IPS-18c (cell line): ENCODE measurements around the gene DNAJB1.

Source experiments
- H3K4me3 ChIP-seq: 2 replicates; pipeline ENCODE4 v1.7.0; 2013; ENCODE audit warnings: low read depth, mild to moderate bottlenecking, low read length, moderate library complexity; ENCODE audit not compliant: insufficient read depth
- H3K9me3 ChIP-seq: one replicate; pipeline ENCODE4 v1.6.1; 2013; ENCODE audit warnings: mild to moderate bottlenecking, low read length, moderate library complexity; ENCODE audit not compliant: control insufficient read depth, insufficient read depth

DNAJB1 gene

DNA sequence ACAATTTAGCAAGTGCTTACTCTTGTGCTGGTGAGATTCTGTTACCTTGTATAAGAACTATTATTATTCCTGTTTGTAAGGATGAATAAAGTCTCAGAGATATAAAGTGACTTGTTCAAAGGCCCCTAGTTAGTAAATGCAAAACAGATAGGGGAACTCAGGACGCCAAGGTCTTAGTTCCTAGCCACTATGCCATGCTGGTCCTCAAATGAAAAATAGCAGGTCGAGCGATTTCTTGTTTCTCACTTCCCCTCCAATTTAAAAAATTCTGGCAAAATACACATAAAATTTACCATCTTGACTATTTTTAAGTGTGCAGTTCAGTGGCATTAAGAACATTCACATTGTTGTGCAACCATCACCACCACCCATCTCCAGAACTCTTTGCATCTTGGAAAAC, 12.3 kb upstream of the DNAJB1 start:
- Histone ChIP-seq H3K9me3 (no peaks in the 10 kb centered on the region), H3K4me3 (peak overlapping the region; percentile 96; the same call in 1 of the 2 replicates)

DNA sequence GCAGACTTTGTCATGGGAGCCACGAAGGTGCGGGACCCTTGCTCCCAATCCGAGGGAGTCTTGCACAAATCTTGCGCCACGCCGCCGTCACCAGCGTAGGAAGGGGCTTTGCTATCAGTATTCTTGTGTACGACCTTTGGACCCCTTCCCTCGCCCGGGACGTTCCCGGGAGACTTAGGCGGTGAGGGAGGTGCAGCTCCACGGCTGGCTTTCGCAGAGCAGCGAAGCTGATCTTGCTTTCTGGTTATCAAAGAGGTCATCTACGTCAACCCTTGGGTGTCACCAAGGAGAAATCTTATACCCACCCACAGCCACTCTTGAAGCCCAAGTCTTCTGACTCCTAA, 11.8 kb upstream of the DNAJB1 start:
- H3K4me3 ChIP-seq = peak overlapping the region; percentile 96

DNA sequence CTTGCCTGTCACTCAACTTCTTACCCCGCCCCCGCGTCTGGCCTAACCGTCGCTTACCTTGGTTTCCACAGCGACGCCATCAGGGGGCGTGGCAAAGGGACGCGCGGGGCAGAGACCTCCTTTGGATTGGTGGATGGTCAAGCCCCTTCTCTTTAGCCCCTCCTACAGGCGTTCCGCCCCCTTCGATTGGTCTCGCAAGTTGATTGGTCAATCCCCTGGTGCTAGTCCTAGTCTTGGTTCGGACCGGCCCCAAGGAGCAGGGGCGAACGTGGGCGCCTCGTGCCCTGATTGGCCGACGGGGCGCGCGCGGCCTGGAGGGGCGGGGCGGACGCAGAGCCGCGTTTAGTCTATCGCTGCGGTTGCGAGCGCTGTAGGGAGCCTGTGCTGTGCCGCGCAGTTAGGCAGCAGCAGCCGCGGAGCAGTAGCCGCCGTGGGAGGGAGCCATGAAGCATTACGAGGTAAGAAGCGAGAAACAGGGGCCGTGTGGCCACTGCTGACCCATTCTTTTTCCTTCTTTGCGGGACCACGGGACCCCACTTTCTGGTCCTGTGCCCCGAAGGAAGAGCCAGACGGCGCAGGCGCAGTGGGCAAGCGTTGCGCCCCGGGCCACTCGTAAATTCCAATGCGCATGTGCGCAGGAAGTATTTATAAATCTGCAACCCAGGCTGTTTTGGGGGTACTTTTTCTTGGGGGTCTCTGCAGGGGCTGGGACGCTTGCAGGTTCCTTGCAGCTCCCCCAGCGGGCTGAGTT, 11.2 kb upstream of the DNAJB1 start, which contains the start of gene TECR:
Gene TECR, plus strand, starts transcription at position 341 of the 751 bp plus-strand sequence. Its CDS starts 103 bp downstream, at position 444.
- H3K4me3 ChIP-seq = peak within 1 kb of the TSS; percentile 96
- H3K9me3 ChIP-seq = no peaks in the 10 kb centered on the region

More for the DNA sequence above, 11.8 kb upstream of the DNAJB1 start:
- H3K9me3 ChIP-seq = no peaks in the 10 kb centered on the region

DNA sequence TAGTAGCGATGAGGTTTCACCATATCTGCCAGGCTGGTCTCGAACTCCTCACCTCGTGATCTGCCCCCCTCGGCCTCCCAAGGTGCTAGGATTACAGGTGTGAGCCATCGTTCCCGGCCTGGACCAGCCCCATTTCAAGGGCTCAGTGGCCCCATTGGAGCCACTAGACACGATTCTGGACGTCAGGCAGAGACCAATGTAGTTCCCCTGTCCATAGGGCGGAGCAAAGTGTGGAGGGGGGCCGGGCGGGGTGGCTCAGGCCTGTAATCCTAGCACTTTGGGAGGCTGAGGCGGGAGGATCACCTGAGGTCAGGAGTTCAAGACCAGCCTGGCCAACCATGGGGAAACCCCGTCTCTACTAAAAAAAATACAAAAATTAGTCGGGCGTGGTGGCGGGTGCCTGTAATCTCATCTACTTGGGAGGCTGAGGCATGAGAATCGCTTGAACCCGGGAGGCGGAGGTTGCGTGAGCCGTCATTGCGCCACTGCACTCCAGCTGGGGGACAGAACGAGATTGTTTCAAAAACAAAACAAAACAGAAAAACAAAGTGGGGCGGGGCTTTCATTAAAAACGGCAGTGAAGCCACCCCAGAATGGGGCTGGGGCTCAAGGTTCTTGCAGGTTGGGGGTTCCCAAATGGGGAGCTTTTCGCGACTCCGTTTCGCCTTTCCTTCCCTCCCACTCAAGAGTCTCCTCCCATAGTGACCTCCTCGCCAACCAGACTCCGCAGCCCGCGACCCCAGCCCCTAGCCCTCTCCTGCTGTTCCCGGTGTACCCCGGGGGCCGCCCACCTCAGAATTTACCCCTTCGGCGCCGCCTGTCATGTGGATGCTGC, 10.4 kb upstream of the DNAJB1 start:
- Histone ChIP-seq H3K9me3 (no peaks in the 10 kb centered on the region), H3K4me3 (peak overlapping the region; percentile 52)

DNA sequence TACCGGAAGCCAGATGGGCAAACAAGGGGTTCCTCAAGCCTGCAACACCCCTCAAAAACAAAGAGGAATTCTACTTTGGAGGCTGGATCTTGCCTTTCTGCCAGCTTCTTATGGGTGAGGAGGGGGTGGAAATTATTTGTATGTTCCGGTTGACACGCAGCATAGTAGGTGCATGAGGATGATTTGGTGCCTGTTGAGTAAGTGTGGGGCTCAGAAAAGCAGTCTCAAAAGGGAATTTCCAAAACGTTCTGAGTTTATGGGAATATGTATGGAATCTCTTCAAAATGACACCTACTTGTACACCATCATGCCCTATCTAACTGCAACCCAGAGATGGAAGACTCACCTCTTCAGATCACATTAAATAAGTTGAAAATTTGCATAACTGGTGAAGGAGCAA, 8.2 kb upstream of the DNAJB1 start:
- Histone ChIP-seq H3K9me3 (no peaks in the 10 kb centered on the region), H3K4me3 (no peak overlapping the region)

DNA sequence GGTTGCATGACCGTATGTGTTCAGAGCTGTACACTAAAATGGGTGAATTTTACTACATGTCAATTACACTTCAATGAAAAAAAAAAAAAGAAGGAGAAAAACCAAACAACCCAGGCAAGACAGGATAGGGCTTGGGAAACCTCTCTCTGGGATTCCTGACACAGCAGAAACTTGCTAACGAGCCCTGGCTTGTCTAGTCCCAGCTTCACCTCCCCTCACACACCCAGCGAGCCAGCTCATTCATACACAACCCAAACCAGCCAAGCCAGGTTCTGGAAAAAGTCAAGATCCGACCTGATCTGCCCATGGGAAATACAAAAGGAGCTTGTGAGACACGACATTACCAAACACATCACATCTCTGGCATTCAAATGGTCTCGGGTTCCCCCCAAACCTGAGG, 7.5 kb upstream of the DNAJB1 start:
- no peaks in the 10 kb centered on the region for H3K9me3 ChIP-seq
- H3K4me3 ChIP-seq = no peak overlapping the region

DNA sequence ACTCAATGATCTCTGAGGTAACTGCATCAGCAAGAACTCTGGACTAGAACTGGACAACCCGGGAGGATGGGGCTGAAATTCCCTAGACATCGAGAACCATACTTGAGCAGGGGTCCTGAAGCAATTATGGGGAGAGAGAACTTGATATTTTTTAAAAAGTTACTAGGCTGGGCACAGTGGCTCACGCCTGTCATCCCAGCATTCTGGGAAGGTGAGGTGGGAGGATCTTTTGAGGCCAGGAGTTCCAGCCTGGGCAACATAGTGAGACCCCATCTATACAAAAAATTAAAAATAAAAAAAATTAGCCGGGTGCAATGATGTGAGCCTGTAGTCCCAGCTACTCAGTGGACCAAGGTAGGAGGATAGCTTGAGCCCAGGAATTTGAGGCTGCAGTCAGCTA, 2.3 kb upstream of the DNAJB1 start:
- Histone ChIP-seq H3K4me3 (no peak overlapping the region), H3K9me3 (no peaks in the 10 kb centered on the region)

DNA sequence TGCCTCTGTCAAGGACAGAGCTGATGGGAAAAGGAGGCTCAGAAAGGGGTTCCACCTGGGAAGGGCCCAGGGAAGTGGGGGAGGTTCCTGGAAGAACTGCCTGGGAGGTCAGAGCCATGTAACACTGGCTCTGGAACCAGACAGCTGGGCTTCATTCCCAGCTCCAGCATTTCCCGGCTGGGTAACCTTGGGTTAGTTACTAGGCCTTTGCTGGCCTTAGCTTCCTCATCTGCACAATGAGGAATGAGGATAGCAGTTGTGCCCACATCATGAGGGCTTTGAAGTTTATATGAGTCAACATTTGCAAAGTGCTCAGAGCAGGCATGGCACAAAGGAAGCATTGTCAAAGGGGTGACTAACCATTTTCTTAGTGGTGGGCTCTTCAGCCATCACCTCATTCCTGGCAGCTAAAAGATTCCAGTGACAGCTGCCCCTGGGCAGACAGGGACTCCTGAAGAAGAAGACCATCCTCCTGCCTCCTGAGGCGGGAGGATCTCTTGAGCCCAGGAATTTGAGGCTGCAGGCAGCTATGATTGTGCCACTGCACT, 1.7 kb upstream of the DNAJB1 start:
- no peaks in the 10 kb centered on the region for H3K9me3 ChIP-seq
- no peak overlapping the region for H3K4me3 ChIP-seq

DNA sequence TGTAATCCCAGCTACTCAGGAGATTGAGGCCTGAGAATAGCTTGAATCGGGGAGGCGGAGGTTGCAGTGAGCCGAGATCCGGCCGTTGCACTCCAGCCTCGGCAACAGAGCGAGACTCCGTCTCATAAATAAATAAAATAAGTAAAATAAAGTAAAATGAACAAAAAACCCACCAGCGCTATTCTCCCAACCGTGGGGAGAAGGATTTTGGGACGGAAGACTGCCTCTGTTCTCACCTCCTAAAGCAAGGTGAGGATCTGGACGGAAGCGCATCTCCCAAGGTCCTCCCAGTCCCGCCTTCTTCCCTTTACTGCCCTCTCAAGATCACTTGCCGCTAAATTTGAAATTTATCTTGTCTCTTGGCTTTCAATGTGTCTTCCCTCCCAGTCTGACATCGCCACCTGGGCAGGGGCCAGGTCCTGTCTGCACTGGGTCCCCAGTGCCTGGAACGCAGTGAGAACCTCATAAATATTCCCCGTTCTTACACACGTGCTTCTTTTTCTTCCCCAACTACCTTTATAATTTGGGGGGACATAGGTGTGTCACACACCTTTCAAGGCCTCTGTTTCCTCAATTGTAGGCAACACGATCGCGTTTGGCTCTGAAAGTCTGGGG, 1.2 kb upstream of the DNAJB1 start:
- no peaks in the 10 kb centered on the region for H3K9me3 ChIP-seq
- H3K4me3 ChIP-seq = no peak overlapping the region

DNA sequence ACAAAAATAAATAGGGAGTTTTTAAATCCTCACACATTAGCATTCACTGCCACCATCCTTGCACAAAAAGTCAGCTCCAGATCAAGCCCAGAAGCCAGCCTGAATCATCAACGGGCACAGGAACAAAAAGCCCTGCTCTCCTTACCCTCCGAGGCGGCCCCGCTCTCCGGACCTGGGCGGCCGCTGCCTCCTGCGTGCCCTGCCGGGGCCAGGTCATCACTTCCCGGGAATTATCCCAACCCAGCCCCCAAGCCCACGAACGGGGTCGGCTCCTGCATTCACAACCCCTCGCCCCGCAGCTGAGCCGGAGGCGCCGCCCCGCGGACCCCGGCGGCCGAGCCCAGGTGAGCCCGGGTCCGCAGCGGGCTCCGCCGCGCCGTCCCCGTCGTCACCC, 754 bp downstream of the DNAJB1 start:
- H3K4me3 ChIP-seq = peak overlapping the region; percentile 89
- no peaks in the 10 kb centered on the region for H3K9me3 ChIP-seq

DNA sequence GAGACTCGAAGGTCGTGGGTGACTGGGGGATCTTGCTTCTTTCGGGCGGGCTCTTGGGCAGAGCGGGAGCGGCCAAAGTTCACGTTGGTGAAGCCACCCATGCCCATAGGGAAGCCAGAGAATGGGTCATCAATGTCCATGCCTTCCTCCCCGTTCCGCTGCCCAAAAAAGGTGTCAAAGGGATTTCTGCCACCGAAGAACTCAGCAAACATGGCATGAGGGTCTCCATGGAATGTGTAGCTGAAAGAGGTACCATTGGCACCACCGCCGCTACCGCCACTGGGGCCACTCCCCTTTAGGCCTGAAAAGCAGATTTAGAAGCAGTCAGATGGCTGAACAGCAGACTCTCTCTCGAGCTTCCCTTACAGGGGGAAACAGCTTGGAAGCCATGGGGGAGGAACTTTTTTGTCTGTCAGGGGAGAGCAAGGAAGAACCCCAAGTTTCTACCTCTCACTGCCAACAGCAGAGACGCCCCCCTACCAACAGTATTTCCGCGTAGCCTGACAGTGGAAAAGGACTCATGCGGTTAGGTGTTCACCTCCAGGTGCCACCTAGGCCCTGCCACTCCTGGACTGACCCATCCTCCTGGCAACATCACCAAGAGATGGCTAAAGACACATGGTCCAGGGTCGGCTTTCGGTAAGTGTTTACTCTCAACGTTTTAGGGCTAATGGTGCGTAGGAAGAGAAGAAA, 1.3 kb downstream of the DNAJB1 start:
- Histone ChIP-seq H3K9me3 (no peaks in the 10 kb centered on the region), H3K4me3 (peak overlapping the region; percentile 89)

DNA sequence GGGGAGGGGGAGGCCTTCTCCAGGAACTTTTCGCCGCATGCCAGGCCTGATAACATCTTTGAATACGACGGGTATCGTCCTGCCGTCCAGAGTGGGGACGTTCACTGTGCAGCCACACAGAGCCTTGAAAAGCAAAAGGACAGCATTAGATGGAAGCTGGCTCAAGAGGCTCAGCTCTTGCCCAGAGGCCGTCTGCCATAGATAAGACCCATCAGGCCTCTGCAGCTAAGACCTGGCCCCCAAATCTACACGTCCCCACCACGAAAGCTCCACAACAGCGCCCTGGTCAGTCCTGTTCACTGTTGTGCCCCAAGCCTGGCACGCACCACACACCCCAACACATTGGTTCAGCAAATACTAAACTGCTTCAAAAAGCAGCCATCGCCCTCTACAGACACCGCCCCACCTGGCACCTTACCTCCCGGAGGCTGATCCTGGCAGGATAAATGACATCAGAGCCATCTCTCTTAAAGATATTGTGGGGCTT, 2.1 kb downstream of the DNAJB1 start:
- Histone ChIP-seq H3K4me3 (0 out of 2 replicates have a peak overlapping the region, but pooled peaks have one; percentile 89), H3K9me3 (no peaks in the 10 kb centered on the region)

DNA sequence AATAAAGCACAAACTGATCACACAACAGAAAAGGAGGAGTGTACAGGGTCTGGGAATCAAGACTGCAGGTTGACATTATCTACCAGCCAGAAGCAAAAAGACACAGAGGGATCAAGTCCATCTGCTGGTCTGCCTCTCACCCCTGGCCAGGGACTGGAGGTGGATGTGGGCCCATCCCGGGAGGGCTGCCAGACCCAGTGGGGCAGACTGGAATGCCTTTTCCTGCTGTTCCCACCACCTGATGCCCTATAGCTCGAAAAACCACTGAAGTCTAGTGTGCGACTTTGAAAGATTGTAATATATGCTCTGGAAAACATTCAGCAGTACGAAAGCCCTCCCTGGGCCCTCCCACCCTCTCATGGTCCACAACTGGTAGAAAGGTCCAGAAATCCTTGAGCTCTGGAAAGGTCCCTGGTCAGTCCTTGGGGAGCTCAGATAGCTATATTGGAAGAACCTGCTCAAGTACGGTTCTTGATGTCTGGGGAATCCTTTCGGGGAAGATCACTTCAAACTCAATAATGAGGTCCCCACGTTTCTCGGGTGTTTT, 2.6 kb downstream of the DNAJB1 start:
- no peak overlapping the region for H3K4me3 ChIP-seq
- H3K9me3 ChIP-seq = no peaks in the 10 kb centered on the region

DNA sequence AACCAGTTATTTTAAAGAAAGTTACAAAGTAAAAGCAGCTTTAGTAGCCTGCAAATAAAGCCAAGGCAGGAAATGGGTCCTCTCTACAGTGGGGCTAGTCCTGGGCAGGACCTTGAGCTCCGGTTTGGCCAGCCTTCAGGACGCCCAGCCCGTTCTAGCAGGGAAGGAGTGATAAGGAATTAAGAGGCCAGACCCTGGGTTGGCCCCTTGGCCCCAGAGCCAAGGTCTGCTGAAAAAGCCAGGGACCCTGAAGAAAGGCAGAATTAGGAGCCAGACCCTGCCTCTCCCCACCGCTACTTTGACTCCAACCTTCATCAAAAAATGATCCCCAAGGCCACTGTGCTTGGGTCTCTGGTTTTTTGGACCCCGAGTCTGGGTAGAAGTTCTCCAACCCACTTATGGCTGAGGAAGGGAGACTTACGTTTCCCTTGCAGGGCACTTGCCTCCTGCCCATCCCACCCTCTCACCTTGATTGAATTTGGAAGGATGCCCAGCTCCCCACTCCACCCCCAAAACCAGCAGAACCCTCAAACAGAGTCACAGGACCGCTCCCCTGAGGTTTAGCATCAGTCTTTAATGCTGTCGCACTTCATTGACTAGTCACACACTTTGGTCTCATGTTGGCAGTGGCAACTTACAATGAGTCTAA, 3.9 kb downstream of the DNAJB1 start:
- Histone ChIP-seq H3K9me3 (no peaks in the 10 kb centered on the region), H3K4me3 (no peak overlapping the region)

DNA sequence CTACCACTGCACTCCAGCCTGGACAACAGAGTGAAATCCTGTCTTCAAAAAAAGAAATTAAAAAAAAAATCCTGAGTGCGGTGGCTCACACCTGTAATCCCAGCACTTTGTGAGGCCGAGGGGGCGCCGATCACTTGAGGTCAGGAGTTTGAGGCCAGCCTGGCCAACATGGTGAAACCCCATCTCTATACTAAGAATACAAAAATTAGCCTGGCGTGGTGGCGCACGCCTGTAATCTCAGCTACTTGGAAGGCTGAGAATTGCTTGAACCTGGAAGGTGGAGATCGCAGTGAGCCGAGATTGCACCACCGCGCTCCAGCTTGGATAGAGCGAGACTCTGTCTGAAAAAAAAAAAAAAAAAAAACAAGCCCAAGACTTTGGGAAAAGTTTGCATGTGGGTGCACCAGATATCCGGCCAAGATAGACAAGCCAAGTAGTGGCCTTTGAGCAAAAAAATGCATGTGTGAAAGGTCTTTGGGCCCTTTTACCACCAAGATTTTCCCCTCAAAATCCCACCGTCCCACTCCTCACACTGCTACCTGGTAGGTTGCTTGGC, 5.7 kb downstream of the DNAJB1 start:
- Histone ChIP-seq H3K9me3 (no peaks in the 10 kb centered on the region), H3K4me3 (no peak overlapping the region)

DNA sequence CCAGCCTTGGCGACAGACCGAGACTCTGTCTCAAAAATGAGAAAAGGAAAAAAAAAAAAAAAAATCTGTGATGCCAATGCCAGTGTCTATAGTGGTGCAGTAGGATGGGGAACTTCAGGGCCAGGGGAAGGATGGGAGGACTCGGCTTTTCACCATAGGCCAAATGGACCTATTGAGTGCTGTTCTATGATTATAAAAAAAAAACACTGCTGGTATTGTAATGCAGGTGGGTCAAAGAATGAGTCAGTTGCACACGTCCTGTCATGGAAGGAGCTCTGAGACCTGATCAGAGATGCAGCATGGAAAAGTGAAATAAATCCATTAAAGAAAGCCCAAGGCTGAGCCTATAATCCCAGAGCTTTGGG, 7.0 kb downstream of the DNAJB1 start:
- Histone ChIP-seq H3K4me3 (no peak overlapping the region), H3K9me3 (no peaks in the 10 kb centered on the region)
